K562 (cell line): Measurements from ENCODE around the gene CMPK1. TPM values are rescaled to one million over a fixed set of nuclear protein-coding genes. Genes with fewer than 3 reads are reported as not detected.

Experiments
- DEAF1 ChIP-seq: fragments of 450-650 bp; formaldehyde crosslinking; IDR thresholded peaks from 2 replicates; pipeline ENCODE4 v1.4.0; 2020; ENCODE audit warnings: mild to moderate bottlenecking, moderate library complexity
- E2F8 ChIP-seq: fragments of 450-650 bp; IDR thresholded peaks from 2 replicates; pipeline ENCODE4 v1.7.1; 2018; ENCODE audit warnings: mild to moderate bottlenecking, low read depth; ENCODE audit not compliant: partially characterized antibody
- KDM5B ChIP-seq: fragments of 200-600 bp; sonication (generic); IDR thresholded peaks from 2 replicates; pipeline ENCODE4 v1.6.1; 2012; ENCODE audit warnings: low read depth, mild to moderate bottlenecking, moderate library complexity, low read length, control low read depth, inconsistent platforms; ENCODE audit not compliant: insufficient replicate concordance
- POLR2B ChIP-seq: fragments of 450-650 bp; IDR thresholded peaks from 2 replicates; pipeline ENCODE4 v1.6.1; 2018; ENCODE audit warnings: low read depth; ENCODE audit not compliant: partially characterized antibody
- RBM25 ChIP-seq: fragments of 200-400 bp; formaldehyde crosslinking; IDR thresholded peaks from 2 replicates; pipeline ENCODE4 v1.6.1; 2018; ENCODE audit warnings: low read length, low read depth, moderate library complexity; ENCODE audit not compliant: severe bottlenecking
- RNF2 ChIP-seq: sonication (generic); IDR thresholded peaks from 2 replicates; pipeline ENCODE4 v1.6.1; 2016
- SNIP1 ChIP-seq: fragments of 450-650 bp; IDR thresholded peaks from 2 replicates; pipeline ENCODE4 v1.7.1; 2017; ENCODE audit warnings: low read depth, mild to moderate bottlenecking
- TAL1 ChIP-seq: fragments of 450-650 bp; IDR thresholded peaks from 2 replicates; pipeline ENCODE4 v1.6.1; 2016; ENCODE audit warnings: mild to moderate bottlenecking
- TSHZ1 ChIP-seq: fragments of 250-450 bp; sonication (Bioruptor Pico); IDR thresholded peaks from 2 replicates; pipeline ENCODE4 v1.4.0; 2020; ENCODE audit warnings: mild to moderate bottlenecking, moderate library complexity
- ZFP1 ChIP-seq: fragments of 450-650 bp; formaldehyde crosslinking; IDR thresholded peaks from 2 replicates; pipeline ENCODE4 v1.4.0; 2020; ENCODE audit warnings: mild to moderate bottlenecking, mixed read lengths
- ZNF217 ChIP-seq: sonication (generic); formaldehyde crosslinking; IDR thresholded peaks from 2 replicates; pipeline ENCODE4 v1.8.0; 2022; ENCODE audit warnings: mild to moderate bottlenecking, missing genetic modification reagents
- ZNF232 ChIP-seq: sonication (generic); formaldehyde crosslinking; IDR thresholded peaks from 2 replicates; pipeline ENCODE4 v1.8.0; 2022; ENCODE audit warnings: mild to moderate bottlenecking, missing genetic modification reagents
- polyA plus RNA-seq, 8 experiments: library from polyadenylated mRNA; depleted of rRNA in 4 of 8; stranded (reverse) in 5 of 8; unstranded in 3 of 8; fragments of >200 nt; fragmentation: Nextera tagmentation in 2 of 8; fragmentation: Illumina TruSeq in 1 of 8; extraction: Ambion mirVana in 2 of 8; extraction: Trizol in 1 of 8; gene quantifications; 2 replicates each; pipeline versions ENCODE4 v1.2.1 to v1.2.3, GENCODE V29; 2011 to 2014; ENCODE audit warnings: inconsistent platforms in 1 of 8, missing spikeins in 1 of 8
- total RNA-seq, 7 experiments: library from RNA; depleted of rRNA in 6 of 7; stranded (reverse); fragments of >200 nt in 6 of 7; fragmentation: Illumina TruSeq in 2 of 7; extraction: Trizol in 2 of 7; gene quantifications; 2 replicates each; pipeline versions ENCODE4 v1.2.1 to v1.2.3, GENCODE V29; 2011 to 2021; ENCODE audit warnings: low replicate concordance in 1 of 7

CMPK1 gene
- total and polyA plus RNA-seq, 9 of the 15 experiments (the other 6 are each of a cell fraction or from before 2014, with no cell fraction given) = 54.5 to 197 (median 116) TPM

- no peak for TF ChIP-seq KDM5B
- TF ChIP-seq ZNF232 (CRISPR knock-in tag) = no peak
- peak; percentile 20 for TF ChIP-seq E2F8
- no peak for TF ChIP-seq SNIP1
- TF ChIP-seq ZFP1 (CRISPR knock-in tag) = no peak
- no peak for TF ChIP-seq TSHZ1 (CRISPR knock-in tag)
- no peak for TF ChIP-seq DEAF1
- TF ChIP-seq ZNF217 (CRISPR knock-in tag) = no peak
- TF ChIP-seq POLR2B = peak; percentile 38
- TF ChIP-seq RBM25 = no peak
- peak; percentile 79 for TF ChIP-seq TAL1
- no peak for TF ChIP-seq RNF2
These were observed 48.9 kb downstream of the CMPK1 start (continued) for GRCh38 chr1:47382399-47382983.
